NCI-H1417 (cell line): Measurements from ENCODE around the gene PLEKHA8.

Source experiments
- DNase-seq, 3 experiments: peaks; one replicate each; lab custom pipeline; 2025; lab: John Stamatoyannopoulos, UW

The PLEKHA8 gene

GRCh38 chr7:30144657-30145306, 116.6 kb downstream of the PLEKHA8 start:
- peak in 1 of 3 experiments; percentile 65 for DNase-seq

- DNase-seq, result no peak
These were observed 117.3 kb downstream of the PLEKHA8 start for GRCh38 chr7:30145426-30145970.

GRCh38 chr7:30146127-30146612, 118.0 kb downstream of the PLEKHA8 start:
- peak; percentile 86 to 94 (median 87) for DNase-seq

GRCh38 chr7:30147223-30147622, 119.0 kb downstream of the PLEKHA8 start:
- DNase-seq, result peak in 1 of 3 experiments; percentile 51

GRCh38 chr7:30147785-30148184, 119.6 kb downstream of the PLEKHA8 start:
- no peak for DNase-seq

- no peak for DNase-seq
These were observed 120.2 kb downstream of the PLEKHA8 start for GRCh38 chr7:30148426-30148825.

GRCh38 chr7:30148951-30149459, 120.8 kb downstream of the PLEKHA8 start:
- peak in 2 of 3 experiments; percentile 69 to 76 for DNase-seq

- DNase-seq, result no peak
These were observed 121.5 kb downstream of the PLEKHA8 start for GRCh38 chr7:30149640-30150272.

- DNase-seq, result no peak
These were observed 122.5 kb downstream of the PLEKHA8 start for GRCh38 chr7:30150711-30151110.

- no peak for DNase-seq
These were observed 125.9 kb downstream of the PLEKHA8 start for GRCh38 chr7:30154111-30154587.

GRCh38 chr7:30155481-30155880, 127.3 kb downstream of the PLEKHA8 start:
- DNase-seq, result peak in 2 of 3 experiments; percentile 26 to 58

- peak in 1 of 3 experiments; percentile 28 for DNase-seq
These were observed 129.0 kb downstream of the PLEKHA8 start for GRCh38 chr7:30157204-30157603.

- DNase-seq, result no peak
These were observed 131.0 kb downstream of the PLEKHA8 start for GRCh38 chr7:30159163-30159562.

GRCh38 chr7:30159698-30160143, 131.5 kb downstream of the PLEKHA8 start:
- peak; percentile 23 to 68 (median 35) for DNase-seq

GRCh38 chr7:30160329-30160728, 132.1 kb downstream of the PLEKHA8 start:
- DNase-seq, result no peak

GRCh38 chr7:30162133-30162532, 133.9 kb downstream of the PLEKHA8 start:
- no peak for DNase-seq

GRCh38 chr7:30162622-30163124, 134.5 kb downstream of the PLEKHA8 start:
- peak; percentile 88 to 99 (median 95) for DNase-seq

- DNase-seq, result peak; percentile 49 to 95 (median 79)
These were observed 135.2 kb downstream of the PLEKHA8 start for GRCh38 chr7:30163231-30163894.

GRCh38 chr7:30164567-30164966, 136.4 kb downstream of the PLEKHA8 start:
- peak; percentile 71 to 90 (median 78) for DNase-seq

- DNase-seq, result no peak
These were observed 137.4 kb downstream of the PLEKHA8 start for GRCh38 chr7:30165590-30165989.

GRCh38 chr7:30166155-30166840, 138.1 kb downstream of the PLEKHA8 start:
- peak; percentile 67 to 96 (median 83) for DNase-seq
